Spleen (tissue), 7 donors: ENCODE measurements around the gene CSRP1.

Source experiments
- POLR2A ChIP-seq, 3 donors: fragments of 450-650 bp; IDR thresholded peaks; one replicate each; pipeline ENCODE4 v1.5.1; 2017; ENCODE audit warnings: antibody characterized with exemption in 3 of 3, mild to moderate bottlenecking in 1 of 3
- POLR2AphosphoS5 ChIP-seq, 3 donors: sonication (generic); formaldehyde crosslinking; IDR thresholded peaks; one replicate each; pipeline ENCODE4 v1.5.1; 2017; ENCODE audit warnings: antibody characterized with exemption in 3 of 3
- TF ChIP-seq, protein P1 (sequence below), 11 experiments: fragments of 200-600 bp in 7 of 11; fragments of 450-650 bp in 4 of 11; sonication (generic) in 4 of 11; IDR thresholded peaks in 8 of 11; conservative IDR thresholded peaks in 3 of 11; 1 replicate in 7 of 11; 2 replicates in 4 of 11; pipeline versions ENCODE4 v1.4.0 to v1.8.0; 2016 to 2021; ENCODE audit warnings: antibody characterized with exemption in 11 of 11, inconsistent platforms in 4 of 11, mild to moderate bottlenecking in 1 of 11
- donor health status: DM: no; HTN: no; CAD: no; lungs with moderate emphysema.
- donor health status: DM: no; HTN: no; CAD: no.
- donor health status: DM: no; HTN: no; CAD: no.

DNA sequence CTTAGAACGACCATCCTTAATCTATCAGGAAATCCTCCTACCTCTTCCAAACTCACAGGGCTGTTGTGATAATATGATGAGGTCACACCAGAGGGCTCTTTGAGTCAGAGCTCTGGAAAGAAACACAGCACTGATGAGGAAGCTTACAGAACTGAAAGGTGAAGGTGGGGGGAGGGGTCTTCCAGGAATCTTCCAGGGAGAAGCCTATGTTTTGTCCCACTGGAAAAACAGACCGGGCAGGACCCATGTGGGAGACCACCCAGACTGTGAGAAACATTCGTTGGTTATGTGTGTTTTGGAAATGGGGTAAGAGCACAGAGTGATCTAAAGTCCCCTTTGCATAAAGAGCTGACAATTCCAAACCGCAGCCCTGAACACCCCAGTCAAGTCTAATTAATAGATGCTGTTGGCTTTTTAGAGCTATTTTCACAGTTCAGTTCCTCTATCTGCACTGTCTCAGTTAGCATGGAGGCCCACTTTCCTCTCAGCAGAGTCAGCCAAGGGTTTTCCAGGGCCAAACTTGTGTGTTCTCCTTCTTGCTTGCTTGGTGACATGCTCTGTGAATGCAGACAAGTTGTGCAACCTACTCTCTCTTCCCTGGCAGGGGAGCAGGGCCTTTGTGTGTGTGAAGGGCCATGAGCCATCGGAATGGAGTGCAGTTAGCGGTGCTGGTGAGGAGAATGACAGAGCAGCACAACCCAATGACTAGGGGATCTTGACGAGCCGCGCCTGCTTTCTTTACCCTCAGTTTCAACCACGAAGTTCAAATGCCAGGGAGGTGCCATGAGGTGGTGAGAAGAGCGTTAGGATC lies 50.2 kb downstream of the CSRP1 start:
- TF ChIP-seq, protein P1, sequence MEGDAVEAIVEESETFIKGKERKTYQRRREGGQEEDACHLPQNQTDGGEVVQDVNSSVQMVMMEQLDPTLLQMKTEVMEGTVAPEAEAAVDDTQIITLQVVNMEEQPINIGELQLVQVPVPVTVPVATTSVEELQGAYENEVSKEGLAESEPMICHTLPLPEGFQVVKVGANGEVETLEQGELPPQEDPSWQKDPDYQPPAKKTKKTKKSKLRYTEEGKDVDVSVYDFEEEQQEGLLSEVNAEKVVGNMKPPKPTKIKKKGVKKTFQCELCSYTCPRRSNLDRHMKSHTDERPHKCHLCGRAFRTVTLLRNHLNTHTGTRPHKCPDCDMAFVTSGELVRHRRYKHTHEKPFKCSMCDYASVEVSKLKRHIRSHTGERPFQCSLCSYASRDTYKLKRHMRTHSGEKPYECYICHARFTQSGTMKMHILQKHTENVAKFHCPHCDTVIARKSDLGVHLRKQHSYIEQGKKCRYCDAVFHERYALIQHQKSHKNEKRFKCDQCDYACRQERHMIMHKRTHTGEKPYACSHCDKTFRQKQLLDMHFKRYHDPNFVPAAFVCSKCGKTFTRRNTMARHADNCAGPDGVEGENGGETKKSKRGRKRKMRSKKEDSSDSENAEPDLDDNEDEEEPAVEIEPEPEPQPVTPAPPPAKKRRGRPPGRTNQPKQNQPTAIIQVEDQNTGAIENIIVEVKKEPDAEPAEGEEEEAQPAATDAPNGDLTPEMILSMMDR (IDR thresholded peaks at IDR 0.05 in 8 of 11, conservative IDR thresholded peaks at IDR 0.05 in 3 of 11), result no peak
- TF ChIP-seq POLR2AphosphoS5 (IDR thresholded peaks at IDR 0.05) (peak in 1 of 3 donors; percentile 54), POLR2A (IDR thresholded peaks at IDR 0.05) (no peak)
